Sigmoid colon (tissue), 4 donors: ENCODE results near the gene LDLRAD3.

Experiments used
- CTCF ChIP-seq, 4 experiments: fragments of 450-650 bp in 3 of 4; fragments of 200-600 bp in 1 of 4; IDR thresholded peaks; one replicate each; pipeline ENCODE4 v1.5.1; 2016 to 2019; ENCODE audit warnings: antibody characterized with exemption in 4 of 4, mild to moderate bottlenecking in 3 of 4, moderate library complexity in 2 of 4
- EP300 ChIP-seq, 4 donors: sonication (generic); formaldehyde crosslinking; IDR thresholded peaks; one replicate each; pipeline ENCODE4 v1.6.1; 2017; ENCODE audit warnings: antibody characterized with exemption in 4 of 4
- POLR2A ChIP-seq, 2 donors: fragments of 450-650 bp; IDR thresholded peaks; one replicate each; pipeline ENCODE4 v1.6.1; 2016; ENCODE audit warnings: antibody characterized with exemption in 2 of 2, mild to moderate bottlenecking in 2 of 2, moderate library complexity in 2 of 2

DNA sequence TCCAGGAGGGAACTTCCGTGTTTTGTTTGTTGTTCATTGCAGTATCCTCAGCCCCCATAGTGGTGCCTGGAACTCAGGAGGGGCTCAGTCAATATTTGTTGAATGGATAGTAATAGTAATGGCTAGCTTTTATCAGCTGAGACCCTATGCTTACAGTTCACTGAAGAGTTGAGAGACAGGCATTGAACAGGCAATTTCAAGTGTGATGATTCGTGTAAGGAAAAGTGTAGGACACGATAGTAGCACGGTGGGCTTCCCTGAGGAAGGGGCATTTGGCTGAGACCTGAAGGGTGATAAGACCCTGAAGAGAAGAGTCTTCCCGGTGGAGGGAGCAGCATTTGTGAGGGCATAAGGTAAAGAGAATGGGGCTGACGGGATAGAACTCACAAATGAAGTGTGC, 186.1 kb downstream of the LDLRAD3 start:
- no peak for TF ChIP-seq CTCF (IDR thresholded peaks at IDR 0.05)
- no peak for TF ChIP-seq EP300 (IDR thresholded peaks at IDR 0.05)
- no peak for TF ChIP-seq POLR2A (IDR thresholded peaks at IDR 0.05)
